Activated naive CD4-positive, alpha-beta T cell treated with anti-CD3 and anti-CD28 coated beads, Interleukin-2, amount 50 U/mL, for 16 hours (primary cell): Measurements from ENCODE around the gene IFT122.
A peak's percentile ranks its signal among the peaks of the same experiment; 100 is the strongest.

Source experiments
- DNase-seq: peaks from one replicate; pipeline ENCODE4 v3.0.0-alpha.2; 2020

The IFT122 gene

DNA sequence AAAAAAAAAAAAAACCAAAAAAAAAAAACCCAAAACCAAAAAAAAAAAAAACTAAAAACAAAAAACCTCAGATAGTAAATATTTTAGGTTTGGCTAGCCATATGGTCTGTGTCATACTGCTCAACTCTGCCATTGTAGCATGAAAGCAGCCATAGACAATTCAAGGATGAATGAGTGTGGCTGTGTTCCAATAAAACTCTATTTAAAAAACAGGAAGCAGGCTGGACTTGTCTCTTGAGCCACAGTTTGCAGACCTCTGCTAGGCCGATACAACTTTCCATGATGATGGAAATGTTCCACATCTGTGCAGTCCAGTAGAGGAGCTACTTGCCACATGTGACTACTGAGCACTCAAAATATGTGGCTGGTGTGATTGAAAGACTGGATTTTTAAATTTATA is 22.7 kb upstream of the IFT122 start:
- DNase-seq = no peak

GRCh38 chr3:129418041-129418973 is 21.7 kb upstream of the IFT122 start:
- no peak for DNase-seq

DNA sequence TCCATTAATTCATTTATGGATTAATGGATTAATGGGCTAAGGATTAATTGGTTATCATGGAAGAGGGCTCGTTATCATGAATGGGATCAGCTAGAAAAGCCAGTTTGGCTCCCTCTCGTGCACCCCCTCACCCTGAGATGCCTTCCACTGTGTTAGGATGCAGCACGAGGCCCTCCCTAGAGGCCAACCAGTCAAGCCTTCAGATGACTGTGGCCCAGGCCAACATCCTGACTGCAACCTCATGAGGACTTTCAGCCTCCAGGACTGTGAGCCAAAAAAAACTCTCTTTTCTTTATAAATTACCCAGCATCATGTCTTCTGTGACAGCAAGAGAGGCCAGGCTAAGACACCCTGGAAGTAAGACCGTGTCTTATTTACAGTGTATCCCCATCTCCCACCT is 20.5 kb upstream of the IFT122 start:
- no peak for DNase-seq

DNA sequence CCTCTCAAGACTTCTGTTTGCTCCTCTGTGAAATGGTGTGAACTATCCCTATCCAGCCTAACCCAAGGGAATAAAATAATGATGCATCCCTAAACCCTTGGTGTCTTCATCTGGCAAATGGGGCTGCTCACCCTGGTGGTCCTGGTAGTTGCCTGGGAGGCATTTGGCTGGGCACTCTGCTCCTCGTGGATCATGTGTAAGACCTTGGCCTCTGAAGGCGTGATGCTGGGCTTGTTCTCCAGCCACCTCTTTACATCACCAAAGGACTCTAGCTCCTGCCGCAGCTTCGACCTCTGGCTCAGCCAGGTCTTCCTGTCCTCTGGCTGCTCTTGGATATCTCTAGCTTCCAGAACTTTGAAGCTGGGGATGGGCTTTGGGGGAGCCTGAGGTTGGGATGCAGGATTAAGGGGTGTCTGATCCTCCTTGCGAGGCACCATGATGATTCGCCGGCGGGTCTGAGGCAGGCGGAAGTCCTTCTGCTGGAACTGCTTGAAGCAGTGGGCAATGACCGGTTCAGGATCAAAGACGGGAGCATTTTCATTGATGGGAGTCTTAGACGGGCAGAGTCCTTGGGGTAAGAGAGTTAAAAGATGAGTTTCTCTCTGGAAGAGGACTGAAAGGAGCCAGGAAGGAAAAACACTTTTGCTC is 18.7 kb upstream of the IFT122 start:
- DNase-seq = no peak

DNA sequence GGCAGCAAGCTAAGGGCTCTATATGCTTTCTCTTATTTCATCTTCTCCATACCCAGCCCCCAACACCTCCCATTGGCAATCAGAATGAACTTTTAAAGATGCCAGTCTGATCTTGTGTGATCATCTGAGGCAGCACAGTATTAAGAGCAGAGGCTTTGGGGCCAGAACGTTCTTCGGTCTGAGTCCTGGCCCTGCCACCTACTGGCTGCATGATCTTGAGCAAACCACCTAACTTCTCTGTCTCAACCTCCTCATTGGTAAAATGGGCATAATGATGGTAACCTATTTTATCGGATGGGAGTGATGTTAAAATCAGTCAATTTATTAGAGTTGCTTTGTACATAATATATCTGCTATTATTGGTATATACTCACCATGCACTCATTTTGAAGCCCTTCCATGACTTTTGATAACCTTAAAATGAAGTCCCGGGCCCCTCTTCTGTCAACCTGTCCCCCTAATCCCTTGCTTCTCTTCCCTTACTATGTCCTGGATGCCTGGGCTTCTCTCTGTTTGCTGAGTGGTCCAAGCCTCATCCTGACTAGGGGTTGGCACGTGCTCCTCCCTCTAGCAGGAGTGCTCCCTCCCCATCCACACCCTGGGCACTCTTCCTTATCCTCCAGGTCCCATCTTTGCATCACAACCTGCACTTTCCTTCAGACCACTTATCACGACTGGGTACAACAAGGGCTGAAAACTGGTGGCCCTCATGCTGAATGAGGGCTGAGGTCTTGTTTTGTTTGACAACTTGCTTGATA is 17.9 kb upstream of the IFT122 start:
- no peak for DNase-seq

DNA sequence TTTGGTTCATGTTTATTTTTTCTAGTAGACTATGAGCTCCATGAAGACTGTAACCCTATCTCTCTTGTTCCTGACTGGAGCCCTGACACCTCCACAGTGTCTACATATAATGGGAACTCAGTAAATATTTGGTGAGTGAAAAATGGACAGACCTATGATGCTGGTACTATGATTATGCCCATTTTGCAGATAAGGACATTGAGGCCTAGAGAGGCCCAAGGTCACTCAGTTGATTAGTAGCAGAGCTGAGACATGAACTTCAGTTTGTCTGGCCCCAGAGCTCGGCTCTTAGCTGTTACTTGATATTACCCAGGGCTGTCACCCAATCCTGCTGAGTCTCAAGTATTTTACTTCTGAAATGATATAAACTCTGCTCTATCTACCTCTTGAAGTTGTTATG is 17.1 kb upstream of the IFT122 start:
- DNase-seq = no peak

- DNase-seq = no peak
These were observed 15.7 kb upstream of the IFT122 start for GRCh38 chr3:129424185-129424841.

GRCh38 chr3:129425213-129425612 is 14.8 kb upstream of the IFT122 start:
- no peak for DNase-seq

- DNase-seq = no peak
These were observed 14.4 kb upstream of the IFT122 start for GRCh38 chr3:129425619-129426018.

GRCh38 chr3:129428007-129428375 is 12.0 kb upstream of the IFT122 start:
- no peak for DNase-seq

GRCh38 chr3:129428376-129429079 is 11.5 kb upstream of the IFT122 start, which contains the start of gene EFCAB12:
TSS of gene EFCAB12 (minus strand) at chr3:129428636. CDS start at chr3:129428488, 148 bp downstream.
- DNase-seq = peak; percentile 90

DNA sequence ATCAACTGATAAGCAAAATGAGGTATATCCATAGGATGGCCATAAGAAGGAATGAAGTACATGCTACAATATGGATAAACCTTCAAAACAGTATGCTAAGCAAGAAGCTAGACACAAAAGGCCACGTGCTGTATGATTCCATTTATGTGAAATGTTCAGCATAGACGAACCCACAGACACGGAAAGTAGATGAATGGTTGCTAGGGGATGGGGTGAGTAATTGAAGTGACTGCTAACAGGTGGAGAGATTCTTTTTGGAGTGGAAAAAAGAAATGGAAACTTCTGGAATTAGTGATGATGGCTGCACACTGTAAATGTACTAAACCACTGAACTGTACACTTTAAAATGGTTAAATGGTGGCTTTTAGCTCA is 11.0 kb upstream of the IFT122 start:
- no peak for DNase-seq

GRCh38 chr3:129429602-129430001 is 10.4 kb upstream of the IFT122 start:
- DNase-seq = no peak

GRCh38 chr3:129432036-129432435 is 8.0 kb upstream of the IFT122 start:
- DNase-seq = no peak

GRCh38 chr3:129432671-129433070 is 7.4 kb upstream of the IFT122 start:
- DNase-seq = no peak

- DNase-seq = no peak
These were observed 6.5 kb upstream of the IFT122 start for GRCh38 chr3:129433565-129433964.

GRCh38 chr3:129434140-129434539 is 5.9 kb upstream of the IFT122 start:
- no peak for DNase-seq

DNA sequence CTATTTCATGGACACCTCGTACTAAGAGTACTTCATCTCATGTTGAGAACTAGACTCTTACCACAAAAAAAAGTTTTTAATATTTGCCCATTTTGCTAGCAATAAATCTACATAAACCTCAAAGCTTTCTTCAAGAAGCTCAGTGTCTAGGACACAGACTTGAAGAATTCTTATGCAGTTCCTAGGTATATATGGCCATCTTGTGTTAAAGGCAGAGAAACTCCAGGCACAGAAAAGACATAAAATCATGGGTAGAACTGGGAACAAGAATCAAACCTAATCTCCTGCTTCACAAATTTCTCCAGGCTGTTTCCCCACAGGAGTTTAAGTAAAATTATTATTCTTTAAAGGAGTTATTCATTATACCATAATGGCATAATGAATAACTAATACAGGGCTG is 4.7 kb upstream of the IFT122 start:
- DNase-seq = no peak

DNA sequence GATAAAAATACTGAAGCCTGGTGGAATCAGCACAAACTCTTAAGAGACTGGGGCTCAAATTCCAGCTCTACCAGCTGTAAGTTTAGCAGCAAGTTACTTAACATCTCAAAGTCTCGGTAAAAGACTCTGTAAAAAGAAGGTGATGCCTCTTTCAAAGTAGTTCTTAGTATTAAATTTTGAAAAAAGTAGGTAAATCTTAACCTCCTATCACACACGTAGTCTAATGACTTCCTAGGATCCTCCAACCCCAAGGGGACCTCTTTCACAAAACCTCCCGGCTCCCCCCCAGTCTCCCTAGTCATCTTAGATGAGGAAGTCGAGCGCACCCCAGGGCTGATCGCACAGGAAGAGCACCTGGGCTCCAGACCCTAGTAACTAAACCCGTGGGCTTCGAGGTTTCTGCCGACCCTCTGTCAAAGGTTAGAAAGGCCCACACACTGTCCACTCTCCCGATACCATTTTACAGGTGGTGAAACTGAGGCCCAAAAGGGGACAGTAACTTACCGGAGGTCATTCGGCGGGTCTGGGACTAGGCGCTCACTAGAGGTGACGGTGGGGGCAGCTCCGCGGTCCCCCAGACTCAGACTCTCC is 703 bp upstream of the IFT122 start:
- DNase-seq = peak; percentile 44

- DNase-seq = no peak
These were observed 680 bp downstream of the IFT122 start for GRCh38 chr3:129440618-129441190.

- DNase-seq = no peak
These were observed 1.2 kb downstream of the IFT122 start for GRCh38 chr3:129441215-129441614.

DNA sequence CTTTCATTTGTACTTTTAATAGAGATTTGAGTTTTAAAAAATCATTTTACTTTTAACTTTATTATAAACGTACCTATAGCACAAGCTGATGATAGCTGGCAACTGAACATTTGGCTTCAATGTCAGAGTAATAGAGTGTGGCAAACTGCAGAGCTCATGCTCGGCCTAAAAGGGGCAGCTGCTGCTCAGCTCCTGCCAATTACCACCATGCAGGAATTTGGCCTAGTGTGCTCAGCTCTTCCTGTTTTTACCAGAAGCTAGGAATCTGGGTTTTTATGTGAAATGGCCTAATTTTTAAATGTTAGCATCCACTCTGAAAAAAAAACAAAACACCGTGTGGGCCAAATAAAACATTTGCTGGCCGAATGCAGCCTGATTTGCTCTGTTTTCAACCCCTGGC is 1.8 kb downstream of the IFT122 start:
- no peak for DNase-seq
